DND-41 (cell line): ENCODE data around the gene RPL5.
"Not testable (repeated sequence)": the region's sequence is repeated elsewhere in the genome, so short reads cannot be mapped to it uniquely, and the experiment has no call there.

Source experiments
- ATAC-seq: fragments of 200-7000 bp; cut with Tn5 transposase; 3 replicates; pipeline ENCODE4 v1.9.1; 2021; ENCODE audit warnings: low read depth; ENCODE audit not compliant: insufficient read depth
- DNase-seq: peaks from one replicate; pipeline ENCODE4 v3.0.0-alpha.2; 2020
- H2AFZ ChIP-seq: 2 replicates; pipeline ENCODE4 v1.6.0; 2012; ENCODE audit warnings: low read depth, low read length
- H3K27ac ChIP-seq: 2 replicates; pipeline ENCODE4 v1.5.1; 2012; ENCODE audit warnings: low read length, inconsistent platforms
- H3K27me3 ChIP-seq: fragments of 200-600 bp; sonication (generic); 2 replicates; pipeline ENCODE4 v1.6.0; 2012; ENCODE audit warnings: low read length, mild to moderate bottlenecking, inconsistent platforms; ENCODE audit not compliant: insufficient read depth, poor library complexity
- H3K36me3 ChIP-seq: 2 replicates; pipeline ENCODE4 v1.5.1; 2012; ENCODE audit warnings: low read length, inconsistent platforms; ENCODE audit not compliant: insufficient read depth
- H3K4me1 ChIP-seq: 2 replicates; pipeline ENCODE4 v1.5.1; 2012; ENCODE audit warnings: mild to moderate bottlenecking, low read length; ENCODE audit not compliant: insufficient read depth
- H3K4me2 ChIP-seq: 2 replicates; pipeline ENCODE4 v1.6.0; 2012; ENCODE audit warnings: mild to moderate bottlenecking, moderate library complexity, low read length, inconsistent platforms; ENCODE audit not compliant: insufficient read depth
- H3K4me3 ChIP-seq, 2 experiments: fragments of 200-600 bp in 1 of 2; shearing (Covaris generic) in 1 of 2; 2 replicates each; pipeline ENCODE4 v1.5.1; 2012 to 2016; ENCODE audit warnings: inconsistent platforms in 2 of 2, low read length in 2 of 2, mild to moderate bottlenecking in 2 of 2, low read depth in 1 of 2, moderate library complexity in 1 of 2
- H3K79me2 ChIP-seq: 2 replicates; pipeline ENCODE4 v1.6.0; 2012; ENCODE audit warnings: low read length, inconsistent platforms; ENCODE audit not compliant: insufficient read depth
- H3K9ac ChIP-seq: 2 replicates; pipeline ENCODE4 v1.6.0; 2012; ENCODE audit warnings: low read depth, mild to moderate bottlenecking, inconsistent platforms, low read length, moderate library complexity
- H3K9me3 ChIP-seq: 2 replicates; pipeline ENCODE4 v1.5.1; 2012; ENCODE audit warnings: low read length, moderate library complexity, mild to moderate bottlenecking, inconsistent platforms; ENCODE audit not compliant: insufficient read depth, severe bottlenecking
- H4K20me1 ChIP-seq: 2 replicates; pipeline ENCODE4 v1.6.0; 2012; ENCODE audit warnings: low read length; ENCODE audit not compliant: insufficient read depth
- CTCF ChIP-seq: IDR thresholded peaks from 2 replicates; pipeline ENCODE4 v1.5.1; 2012; ENCODE audit warnings: borderline replicate concordance, low read length, moderate library complexity, mild to moderate bottlenecking; ENCODE audit not compliant: poor library complexity, severe bottlenecking; ENCODE audit errors: extremely low read depth
- EZH2 ChIP-seq: IDR thresholded peaks from 3 replicates; pipeline ENCODE4 v1.6.1; 2012; ENCODE audit warnings: borderline replicate concordance, low read depth, mild to moderate bottlenecking, moderate library complexity, low read length, inconsistent platforms; ENCODE audit not compliant: severe bottlenecking

RPL5 gene

GRCh38 chr1:92831762-92832536 lies at the start of gene RPL5:
Gene RPL5 (plus strand): TSS chr1:92832040. CDS start chr1:92832115, 75 bp downstream.
- TF ChIP-seq CTCF (peak; percentile 94), EZH2 (no peak)
- Histone ChIP-seq H3K36me3 (peaks cover 50% of the 10 kb centered on the region), H3K4me2 (peak within 1 kb of the TSS; percentile 76), H3K79me2 (peaks cover 51% of the 10 kb centered on the region), H3K4me1 (peaks cover 42% of the 10 kb centered on the region), H4K20me1 (peaks cover 47% of the 10 kb centered on the region), H2AFZ (peak within 1 kb of the TSS; percentile 88), H3K4me3 (peak within 1 kb of the TSS; percentile 78 to 83), H3K27me3 (no peaks in the 10 kb centered on the region), H3K27ac (peak within 1 kb of the TSS; percentile 97), H3K9me3 (no peaks in the 10 kb centered on the region), H3K9ac (peak within 1 kb of the TSS; percentile 82)
- ATAC-seq (peak; percentile 92), DNase-seq (peak; percentile 98)

GRCh38 chr1:92783550-92783949 lies 48.3 kb upstream of the RPL5 start:
- H3K36me3 ChIP-seq, H3K9ac ChIP-seq, DNase-seq, H2AFZ ChIP-seq, ATAC-seq, H3K9me3 ChIP-seq, H3K4me3 ChIP-seq, H3K79me2 ChIP-seq, H4K20me1 ChIP-seq, H3K27ac ChIP-seq: not testable (repeated sequence)
- Histone ChIP-seq H3K27me3 (peaks cover 47% of the 10 kb centered on the region), H3K4me2 (peak overlapping the region; percentile 62; the same call in 1 of the 2 replicates), H3K4me1 (peaks cover 16% of the 10 kb centered on the region)

GRCh38 chr1:92784021-92784638 lies 47.7 kb upstream of the RPL5 start:
- Histone ChIP-seq H3K9me3 (no peaks in the 10 kb centered on the region), H4K20me1 (peaks cover 5% of the 10 kb centered on the region; the same call in 1 of the 2 replicates), H3K4me2 (peak overlapping the region; percentile 62), H2AFZ (no peak overlapping the region), H3K4me1 (peaks cover 16% of the 10 kb centered on the region), H3K9ac (peak overlapping the region; percentile 33; the same call in 1 of the 2 replicates), H3K27me3 (peaks cover 47% of the 10 kb centered on the region), H3K36me3 (no peaks in the 10 kb centered on the region), H3K27ac (no peak overlapping the region), H3K79me2 (no peaks in the 10 kb centered on the region), H3K4me3 (peak overlapping the region in 1 of 2 experiments; percentile 52; a peak in 2 of 4 replicates)
- TF ChIP-seq EZH2 (no peak), CTCF (no peak)
- peak; percentile 35 for DNase-seq
- ATAC-seq: peak; percentile 72
